GM12892 (cell line): ENCODE data around the gene RALGAPA2.

Experiments
- POLR2A ChIP-seq: IDR thresholded peaks from 2 replicates; pipeline ENCODE4 v1.6.1; 2011; ENCODE audit warnings: low read depth, low read length, control low read depth
- POLR2AphosphoS5 ChIP-seq: IDR thresholded peaks from 2 replicates; pipeline ENCODE4 v1.6.1; 2011; ENCODE audit warnings: low read depth, low read length, control low read depth
- TAF1 ChIP-seq: IDR thresholded peaks from 2 replicates; pipeline ENCODE4 v1.6.1; 2011; ENCODE audit warnings: low read depth, mild to moderate bottlenecking, control low read depth, low read length, borderline replicate concordance

DNA sequence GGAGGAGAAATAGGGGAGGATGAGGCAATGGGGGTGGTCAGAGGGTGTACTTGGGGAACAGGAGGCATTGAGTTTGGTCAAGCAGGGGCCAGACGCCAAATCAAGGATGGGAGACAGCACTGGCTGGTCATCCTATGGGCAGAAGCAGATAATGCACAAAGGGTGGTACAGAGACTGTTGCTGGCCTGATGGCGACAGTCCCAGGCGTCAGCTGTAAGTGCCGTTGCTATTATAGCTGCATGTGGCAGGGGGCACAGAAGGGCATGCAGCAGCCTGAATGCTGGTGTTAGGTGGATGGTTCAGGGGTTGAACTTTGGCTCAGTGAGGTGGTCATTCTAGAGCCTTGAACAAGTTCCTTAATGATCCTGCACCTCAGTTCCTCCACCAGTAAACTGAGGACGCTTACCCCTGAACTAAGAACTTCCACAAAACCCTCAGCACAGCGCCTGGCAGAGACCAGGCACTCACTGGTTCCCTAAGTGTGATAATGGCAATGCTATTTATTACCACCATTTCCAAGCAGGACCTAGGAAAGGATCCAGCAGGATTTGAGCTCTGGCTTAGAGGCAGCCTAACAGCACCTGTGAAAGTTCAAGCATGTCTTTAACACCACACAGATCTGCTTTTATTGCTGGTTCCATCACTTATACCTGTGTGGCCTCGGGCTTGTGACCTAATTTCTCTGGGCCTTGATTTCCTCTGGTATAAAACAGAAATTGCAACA is 181.9 kb downstream of the RALGAPA2 start:
- no peak for TF ChIP-seq POLR2A
- TF ChIP-seq POLR2AphosphoS5, result no peak
- TF ChIP-seq TAF1, result no peak
